HepG2 (cell line): ENCODE measurements around the gene MAST1. TPM values are rescaled to one million over a fixed set of nuclear protein-coding genes. Genes with fewer than 3 reads are reported as not detected.

Source experiments
- CEBPZ ChIP-seq: IDR thresholded peaks from 2 replicates; pipeline ENCODE4 v1.6.1; 2012; ENCODE audit warnings: low read length, improper control_type of control experiment
- EP300 ChIP-seq, 3 experiments: sonication (generic) in 1 of 3; formaldehyde crosslinking in 1 of 3; IDR thresholded peaks; 2 replicates each; pipeline versions ENCODE4 v1.5.1 to v1.6.1; 2011 to 2020; ENCODE audit warnings: low read depth in 2 of 3, low read length in 2 of 3, borderline replicate concordance in 1 of 3, improper control_type of control experiment in 1 of 3, mild to moderate bottlenecking in 1 of 3, missing genetic modification reagents in 1 of 3, moderate library complexity in 1 of 3
- FOXJ3 ChIP-seq: sonication (generic); formaldehyde crosslinking; IDR thresholded peaks from 2 replicates; pipeline ENCODE4 v1.4.0; 2020; ENCODE audit warnings: missing genetic modification reagents, mild to moderate bottlenecking, borderline replicate concordance
- GABPA ChIP-seq, 2 experiments: IDR thresholded peaks; 2 replicates each; pipeline ENCODE4 v1.6.1; 2011 to 2016; ENCODE audit warnings: low read depth in 2 of 2, low read length in 1 of 2, missing biosample characterization in 1 of 2, missing genetic modification characterization in 1 of 2
- HNF1B ChIP-seq: sonication (generic); formaldehyde crosslinking; IDR thresholded peaks from 2 replicates; pipeline ENCODE4 v1.5.1; 2020; ENCODE audit warnings: mild to moderate bottlenecking, moderate library complexity, missing genetic modification reagents
- REL ChIP-seq: sonication (generic); formaldehyde crosslinking; conservative IDR thresholded peaks from 2 replicates; pipeline ENCODE4 v1.8.0; 2022; ENCODE audit warnings: mild to moderate bottlenecking, missing genetic modification reagents, moderate library complexity
- ZMAT5 ChIP-seq: sonication (generic); formaldehyde crosslinking; IDR thresholded peaks from 2 replicates; pipeline ENCODE4 v1.5.0; 2020; ENCODE audit warnings: mild to moderate bottlenecking, low read depth, missing genetic modification reagents, borderline replicate concordance
- ZNF264 ChIP-seq: sonication (generic); formaldehyde crosslinking; IDR thresholded peaks from 2 replicates; pipeline ENCODE4 v1.4.0; 2020; ENCODE audit warnings: missing genetic modification reagents
- ZNF382 ChIP-seq: sonication (generic); formaldehyde crosslinking; IDR thresholded peaks from 2 replicates; pipeline ENCODE4 v1.5.0; 2020; ENCODE audit warnings: missing genetic modification reagents, mild to moderate bottlenecking, borderline replicate concordance
- ZNF580 ChIP-seq: IDR thresholded peaks from 2 replicates; pipeline ENCODE4 v1.6.1; 2016; ENCODE audit warnings: low read depth, borderline replicate concordance
- ZNF749 ChIP-seq: sonication (generic); formaldehyde crosslinking; IDR thresholded peaks from 2 replicates; pipeline ENCODE4 v1.8.0; 2022; ENCODE audit warnings: mild to moderate bottlenecking, missing genetic modification reagents, moderate library complexity, borderline replicate concordance
- ZNF788 ChIP-seq: sonication (generic); formaldehyde crosslinking; IDR thresholded peaks from 2 replicates; pipeline ENCODE4 v1.5.0; 2020; ENCODE audit warnings: mild to moderate bottlenecking, missing genetic modification reagents, borderline replicate concordance
- ZSCAN22 ChIP-seq: sonication (generic); formaldehyde crosslinking; IDR thresholded peaks from 2 replicates; pipeline ENCODE4 v1.4.0; 2020; ENCODE audit warnings: mild to moderate bottlenecking, missing genetic modification reagents
- polyA plus RNA-seq, 8 experiments: library from polyadenylated mRNA; depleted of rRNA in 3 of 8; stranded (reverse) in 7 of 8; unstranded in 1 of 8; fragments of >200 nt; fragmentation: Illumina TruSeq in 4 of 8; extraction: Trizol in 4 of 8; gene quantifications; 2 replicates each; pipeline versions ENCODE4 v1.2.1 to v1.2.3, GENCODE V29; 2011 to 2016; ENCODE audit warnings: low read depth in 4 of 8, missing spikeins in 1 of 8, mixed read lengths in 1 of 8; ENCODE audit not compliant: insufficient read depth in 1 of 8
- total RNA-seq, 5 experiments: library from RNA; depleted of rRNA; stranded (reverse); fragments of >200 nt; fragmentation: Illumina TruSeq; extraction: Trizol; gene quantifications; 2 replicates each; pipeline ENCODE4 v1.2.3, GENCODE V29; 2016; ENCODE audit warnings: low read depth in 1 of 5
- TF ChIP-seq, protein P1 (sequence below): sonication (generic); formaldehyde crosslinking; IDR thresholded peaks from 2 replicates; pipeline ENCODE4 v1.9.0; 2021; ENCODE audit warnings: missing genetic modification reagents, borderline replicate concordance
- TF ChIP-seq, protein P2 (sequence below): sonication (generic); formaldehyde crosslinking; IDR thresholded peaks from 2 replicates; pipeline ENCODE4 v1.5.1; 2020; ENCODE audit warnings: missing genetic modification reagents, mild to moderate bottlenecking, borderline replicate concordance

Gene MAST1
- total and polyA plus RNA-seq, 2 of the 13 experiments (the other 11 are each of a cell fraction or from before 2014, with no cell fraction given), result 0.73 to 4.7 TPM

DNA sequence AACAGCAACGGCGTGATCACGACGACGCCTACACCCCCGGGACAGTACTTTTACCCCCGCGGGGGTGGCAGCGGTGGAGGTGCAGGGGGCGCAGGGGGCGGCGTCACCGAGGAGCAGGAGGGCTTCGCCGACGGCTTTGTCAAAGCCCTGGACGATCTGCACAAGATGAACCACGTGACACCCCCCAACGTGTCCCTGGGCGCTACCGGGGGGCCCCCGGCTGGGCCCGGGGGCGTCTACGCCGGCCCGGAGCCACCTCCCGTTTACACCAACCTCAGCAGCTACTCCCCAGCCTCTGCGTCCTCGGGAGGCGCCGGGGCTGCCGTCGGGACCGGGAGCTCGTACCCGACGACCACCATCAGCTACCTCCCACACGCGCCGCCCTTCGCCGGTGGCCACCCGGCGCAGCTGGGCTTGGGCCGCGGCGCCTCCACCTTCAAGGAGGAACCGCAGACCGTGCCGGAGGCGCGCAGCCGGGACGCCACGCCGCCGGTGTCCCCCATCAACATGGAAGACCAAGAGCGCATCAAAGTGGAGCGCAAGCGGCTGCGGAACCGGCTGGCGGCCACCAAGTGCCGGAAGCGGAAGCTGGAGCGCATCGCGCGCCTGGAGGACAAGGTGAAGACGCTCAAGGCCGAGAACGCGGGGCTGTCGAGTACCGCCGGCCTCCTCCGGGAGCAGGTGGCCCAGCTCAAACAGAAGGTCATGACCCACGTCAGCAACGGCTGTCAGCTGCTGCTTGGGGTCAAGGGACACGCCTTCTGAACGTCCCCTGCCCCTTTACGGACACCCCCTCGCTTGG lies 46.1 kb upstream of the MAST1 start (continued):
- TF ChIP-seq ZSCAN22, result no peak
- TF ChIP-seq ZNF580 (CRISPR knock-in tag), result no peak
- TF ChIP-seq CEBPZ, result no peak
- no peak for TF ChIP-seq ZNF382
- TF ChIP-seq ZMAT5, result no peak
- peak; percentile 69 for TF ChIP-seq GABPA (IDR thresholded peaks at IDR 0.05; ENCODE audit: low read depth, low read length)
- peak; percentile 87 for TF ChIP-seq GABPA (CRISPR knock-in tag; IDR thresholded peaks at IDR 0.05; ENCODE audit: low read depth)
- TF ChIP-seq, protein P1, sequence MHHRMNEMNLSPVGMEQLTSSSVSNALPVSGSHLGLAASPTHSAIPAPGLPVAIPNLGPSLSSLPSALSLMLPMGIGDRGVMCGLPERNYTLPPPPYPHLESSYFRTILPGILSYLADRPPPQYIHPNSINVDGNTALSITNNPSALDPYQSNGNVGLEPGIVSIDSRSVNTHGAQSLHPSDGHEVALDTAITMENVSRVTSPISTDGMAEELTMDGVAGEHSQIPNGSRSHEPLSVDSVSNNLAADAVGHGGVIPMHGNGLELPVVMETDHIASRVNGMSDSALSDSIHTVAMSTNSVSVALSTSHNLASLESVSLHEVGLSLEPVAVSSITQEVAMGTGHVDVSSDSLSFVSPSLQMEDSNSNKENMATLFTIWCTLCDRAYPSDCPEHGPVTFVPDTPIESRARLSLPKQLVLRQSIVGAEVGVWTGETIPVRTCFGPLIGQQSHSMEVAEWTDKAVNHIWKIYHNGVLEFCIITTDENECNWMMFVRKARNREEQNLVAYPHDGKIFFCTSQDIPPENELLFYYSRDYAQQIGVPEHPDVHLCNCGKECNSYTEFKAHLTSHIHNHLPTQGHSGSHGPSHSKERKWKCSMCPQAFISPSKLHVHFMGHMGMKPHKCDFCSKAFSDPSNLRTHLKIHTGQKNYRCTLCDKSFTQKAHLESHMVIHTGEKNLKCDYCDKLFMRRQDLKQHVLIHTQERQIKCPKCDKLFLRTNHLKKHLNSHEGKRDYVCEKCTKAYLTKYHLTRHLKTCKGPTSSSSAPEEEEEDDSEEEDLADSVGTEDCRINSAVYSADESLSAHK (CRISPR knock-in tag), result no peak
- peak; percentile 69 for TF ChIP-seq ZNF749 (CRISPR knock-in tag)
- TF ChIP-seq REL (CRISPR knock-in tag), result no peak
- peak; percentile 56; the same call in 1 of the 2 replicates for TF ChIP-seq ZNF264 (CRISPR knock-in tag)
- TF ChIP-seq, protein P2, sequence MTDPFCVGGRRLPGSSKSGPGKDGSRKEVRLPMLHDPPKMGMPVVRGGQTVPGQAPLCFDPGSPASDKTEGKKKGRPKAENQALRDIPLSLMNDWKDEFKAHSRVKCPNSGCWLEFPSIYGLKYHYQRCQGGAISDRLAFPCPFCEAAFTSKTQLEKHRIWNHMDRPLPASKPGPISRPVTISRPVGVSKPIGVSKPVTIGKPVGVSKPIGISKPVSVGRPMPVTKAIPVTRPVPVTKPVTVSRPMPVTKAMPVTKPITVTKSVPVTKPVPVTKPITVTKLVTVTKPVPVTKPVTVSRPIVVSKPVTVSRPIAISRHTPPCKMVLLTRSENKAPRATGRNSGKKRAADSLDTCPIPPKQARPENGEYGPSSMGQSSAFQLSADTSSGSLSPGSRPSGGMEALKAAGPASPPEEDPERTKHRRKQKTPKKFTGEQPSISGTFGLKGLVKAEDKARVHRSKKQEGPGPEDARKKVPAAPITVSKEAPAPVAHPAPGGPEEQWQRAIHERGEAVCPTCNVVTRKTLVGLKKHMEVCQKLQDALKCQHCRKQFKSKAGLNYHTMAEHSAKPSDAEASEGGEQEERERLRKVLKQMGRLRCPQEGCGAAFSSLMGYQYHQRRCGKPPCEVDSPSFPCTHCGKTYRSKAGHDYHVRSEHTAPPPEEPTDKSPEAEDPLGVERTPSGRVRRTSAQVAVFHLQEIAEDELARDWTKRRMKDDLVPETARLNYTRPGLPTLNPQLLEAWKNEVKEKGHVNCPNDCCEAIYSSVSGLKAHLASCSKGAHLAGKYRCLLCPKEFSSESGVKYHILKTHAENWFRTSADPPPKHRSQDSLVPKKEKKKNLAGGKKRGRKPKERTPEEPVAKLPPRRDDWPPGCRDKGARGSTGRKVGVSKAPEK, result no peak
- TF ChIP-seq EP300 (IDR thresholded peaks at IDR 0.05; ENCODE audit: low read depth in 2 of 2, low read length in 2 of 2), result no peak
- TF ChIP-seq EP300 (CRISPR knock-in tag; IDR thresholded peaks at IDR 0.05; ENCODE audit: borderline replicate concordance), result no peak
- TF ChIP-seq ZNF788 (CRISPR knock-in tag), result no peak
- TF ChIP-seq HNF1B, result no peak
- TF ChIP-seq FOXJ3 (CRISPR knock-in tag), result 0 out of 2 replicates have a peak, but pooled peaks have one; percentile 14
